M059J (cell line): ENCODE results near the gene TK2. TPM values are rescaled to one million over a fixed set of nuclear protein-coding genes. Genes with fewer than 3 reads are reported as not detected.

Experiments used
- DNase-seq: peaks from one replicate; pipeline ENCODE4 v3.0.0-alpha.2; 2012; ENCODE audit warnings: low read depth
- total RNA-seq: library from RNA; depleted of rRNA; stranded (reverse); fragments of >200 nt; shearing (Covaris generic); gene quantifications from 2 replicates; pipeline ENCODE4 v1.2.3, GENCODE V29; 2014

The TK2 gene
- total RNA-seq, 1 experiment from 2014 or later, result 25.2 TPM

DNA sequence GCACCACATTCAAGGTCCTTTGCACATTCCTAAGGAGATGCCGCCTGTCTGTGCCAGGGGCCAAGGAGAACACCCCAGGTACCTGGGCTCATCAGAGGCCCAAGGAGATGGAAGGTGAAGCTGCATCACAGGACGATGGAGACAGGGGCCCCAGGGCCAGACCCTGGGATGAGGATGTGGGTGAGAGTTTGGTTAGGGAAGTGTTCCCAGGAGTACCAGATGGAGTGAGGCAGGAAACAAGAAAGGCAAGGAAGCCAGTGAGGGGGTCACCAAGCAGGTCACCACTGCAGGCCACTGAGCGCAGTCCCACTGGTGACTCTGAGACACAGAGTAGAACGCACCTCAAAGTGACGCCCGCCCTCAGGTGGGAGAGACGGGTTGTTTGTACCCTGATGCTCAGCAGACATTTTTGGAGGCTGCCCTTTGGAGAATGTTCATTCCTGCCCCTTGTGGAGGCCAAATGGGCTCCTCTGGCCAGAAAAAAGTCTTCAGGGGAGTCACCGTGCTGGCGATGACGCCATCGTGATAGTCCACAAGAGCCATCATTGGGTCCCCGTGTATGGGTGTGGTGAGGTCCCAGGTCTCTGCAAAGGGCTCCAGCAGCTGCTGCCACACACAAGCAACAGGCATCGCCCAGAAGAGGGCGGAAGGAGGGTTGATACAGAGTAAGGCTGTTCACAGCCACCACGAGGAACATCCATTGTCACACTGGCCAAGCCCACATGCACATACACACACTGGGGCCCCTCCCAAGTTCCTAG is 65.3 kb downstream of the TK2 start:
- DNase-seq, result no peak

DNA sequence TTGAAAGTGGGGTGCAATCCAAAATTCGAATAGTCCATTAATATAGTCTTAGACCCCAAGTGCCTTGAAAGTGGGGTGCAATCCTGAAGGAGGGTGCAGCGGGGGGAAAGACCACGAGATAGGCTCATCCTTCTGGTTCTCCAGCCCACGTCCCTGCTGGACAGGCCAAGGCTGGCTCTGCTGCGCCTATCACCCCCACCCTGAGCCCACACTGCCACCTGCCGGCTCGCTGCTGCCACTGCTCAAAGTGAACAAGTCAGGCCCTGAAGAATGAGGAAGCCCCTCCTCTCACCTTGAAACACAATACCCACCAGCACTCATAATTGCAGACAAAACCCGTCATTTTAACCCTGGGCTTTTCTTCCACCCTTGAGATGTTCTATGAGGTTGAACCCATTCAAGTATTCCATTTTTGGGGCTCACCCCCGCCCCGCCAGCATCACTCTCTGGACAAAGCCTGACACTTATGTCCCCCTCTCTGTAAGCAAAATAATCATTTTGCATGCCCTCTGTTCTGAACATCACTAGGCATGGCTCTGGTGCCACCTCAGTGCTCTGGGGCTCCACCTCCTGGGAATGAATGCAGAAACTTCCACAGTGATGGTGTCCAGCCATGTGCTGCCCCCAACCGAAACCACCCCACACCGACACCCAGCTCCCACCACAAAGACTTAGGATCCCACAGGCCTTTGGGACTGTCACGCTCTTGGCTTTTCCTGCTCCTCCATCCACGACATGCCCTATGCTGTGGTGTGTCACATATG is 66.1 kb downstream of the TK2 start:
- peak; percentile 68 for DNase-seq

DNA sequence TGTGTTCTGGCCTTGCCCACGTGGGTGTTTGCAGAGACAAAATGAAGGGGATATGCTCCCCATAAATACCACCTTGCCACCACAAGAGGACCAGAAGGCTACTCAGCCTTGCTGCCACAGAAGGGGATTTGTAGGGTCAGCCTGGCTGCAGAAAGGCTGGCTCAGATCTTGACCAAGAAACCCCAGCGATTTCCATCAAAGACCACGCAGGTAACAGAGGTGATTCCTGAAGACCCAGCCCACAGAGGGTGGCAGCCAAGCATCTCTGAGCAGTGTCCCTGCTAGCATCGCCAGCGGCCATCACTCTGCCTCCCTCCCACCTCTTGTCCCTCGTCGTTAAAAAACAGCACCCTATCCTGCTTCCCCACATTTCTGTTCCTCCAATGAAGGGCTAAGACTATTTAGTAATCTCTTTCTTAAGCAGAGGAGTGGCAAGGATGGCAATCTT is 68.0 kb downstream of the TK2 start:
- DNase-seq, result no peak

DNA sequence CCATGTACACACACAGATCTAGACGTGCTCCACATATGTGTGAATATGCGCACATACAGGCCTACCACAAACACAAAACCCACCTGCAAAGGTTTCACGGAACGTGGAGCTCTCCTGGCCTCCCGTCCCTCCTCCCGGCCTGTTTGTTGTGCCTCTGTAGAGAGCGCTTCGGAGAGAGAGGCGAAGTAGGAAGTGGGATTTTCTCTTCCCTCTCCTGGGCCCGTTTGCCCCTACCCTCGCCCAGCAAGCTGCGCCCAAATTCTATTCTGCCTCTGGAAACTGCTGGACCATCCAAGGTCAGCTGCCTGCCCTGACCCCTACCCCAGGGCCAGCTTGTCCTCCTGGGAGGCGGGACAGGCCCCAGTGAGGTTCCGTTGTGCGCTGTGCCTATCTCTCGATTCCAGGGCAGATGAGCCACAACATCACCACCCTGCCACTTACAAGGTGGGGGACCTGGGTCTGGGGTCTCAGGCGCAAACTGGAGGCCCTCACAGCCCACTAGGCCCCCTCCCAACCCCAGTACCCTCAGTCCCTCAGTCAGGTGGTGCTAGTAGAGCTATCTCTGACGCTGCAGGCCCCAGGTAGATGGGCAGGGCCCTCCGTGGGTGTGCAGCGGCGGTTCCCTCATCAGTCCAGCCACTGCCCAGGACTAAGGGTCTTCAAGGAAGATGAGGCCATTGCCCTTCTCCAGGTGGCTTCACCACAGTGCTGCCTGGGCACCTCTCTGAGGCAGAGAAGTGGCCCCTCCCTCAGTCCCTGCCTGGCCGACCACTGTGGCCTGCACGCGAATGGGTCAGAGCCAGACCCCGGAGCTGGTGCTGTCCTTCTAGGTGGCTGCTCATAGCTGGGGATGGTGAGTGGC is 68.6 kb downstream of the TK2 start:
- no peak for DNase-seq

DNA sequence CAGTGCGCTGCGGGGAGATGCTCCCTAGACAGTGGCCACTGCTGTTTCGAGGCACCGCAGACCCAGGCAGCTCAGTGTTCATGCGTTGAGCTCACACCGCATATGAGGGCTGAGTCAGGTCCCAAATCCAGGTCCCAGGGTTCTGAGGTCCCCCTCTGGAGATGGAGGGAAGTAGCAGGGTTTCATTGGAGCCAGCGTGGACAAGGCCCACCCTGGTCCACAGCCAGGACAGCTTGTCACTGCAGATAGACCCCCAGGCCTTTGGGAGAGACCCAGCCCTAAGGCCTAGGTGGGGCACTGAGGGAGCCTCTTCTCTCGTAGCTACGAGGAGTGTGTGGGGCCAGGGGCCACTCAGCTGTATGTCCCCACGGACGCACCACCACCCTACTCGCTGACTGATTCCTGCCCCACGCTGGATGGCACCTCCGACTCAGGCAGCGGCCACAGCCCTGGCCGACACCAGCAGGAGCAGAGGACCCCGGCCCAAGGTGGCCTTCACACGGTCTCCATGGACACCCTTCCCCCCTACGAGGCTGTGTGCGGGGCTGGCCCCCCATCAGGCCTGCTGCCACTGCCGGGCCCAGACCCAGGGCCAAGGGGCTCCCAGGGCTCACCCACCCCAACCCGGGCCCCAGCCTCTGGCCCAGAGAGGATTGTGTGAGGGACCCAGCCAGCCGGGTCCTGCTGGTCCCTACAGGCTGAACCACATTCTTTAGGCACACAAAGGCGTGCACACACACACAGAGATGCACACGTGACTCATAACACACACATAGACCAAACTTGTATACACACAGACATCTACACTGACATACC is 69.4 kb downstream of the TK2 start:
- DNase-seq, result no peak

DNA sequence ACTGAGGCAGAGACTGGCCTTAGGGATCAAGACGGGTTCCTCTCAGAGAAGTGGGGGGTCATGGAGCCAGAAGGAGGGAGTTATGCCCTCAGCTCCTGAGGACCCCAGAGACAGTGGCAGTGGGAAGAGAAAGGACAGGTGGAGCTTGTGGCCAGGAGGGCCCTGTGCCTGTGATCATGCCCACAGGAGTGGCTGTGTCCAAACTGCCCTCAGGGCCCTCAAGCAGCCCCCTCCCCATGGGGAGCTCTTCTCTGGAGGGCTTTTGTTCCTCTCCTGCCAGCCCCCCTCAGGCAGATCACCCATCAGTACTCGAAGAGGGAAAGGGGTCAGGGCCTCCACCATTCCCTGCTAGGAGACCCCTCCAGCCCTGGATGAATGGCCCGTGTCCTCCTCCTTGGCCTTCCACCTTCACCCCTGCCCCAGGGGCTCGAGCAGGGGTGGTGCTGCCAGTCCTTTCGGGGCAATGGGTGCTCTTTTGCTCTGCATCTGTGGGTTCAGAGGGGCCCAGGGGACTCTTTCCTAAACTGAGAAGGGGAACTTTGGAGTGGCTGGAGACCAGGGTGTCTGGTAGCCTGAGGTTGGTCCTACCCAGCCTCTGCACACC is 70.2 kb downstream of the TK2 start:
- no peak for DNase-seq

DNA sequence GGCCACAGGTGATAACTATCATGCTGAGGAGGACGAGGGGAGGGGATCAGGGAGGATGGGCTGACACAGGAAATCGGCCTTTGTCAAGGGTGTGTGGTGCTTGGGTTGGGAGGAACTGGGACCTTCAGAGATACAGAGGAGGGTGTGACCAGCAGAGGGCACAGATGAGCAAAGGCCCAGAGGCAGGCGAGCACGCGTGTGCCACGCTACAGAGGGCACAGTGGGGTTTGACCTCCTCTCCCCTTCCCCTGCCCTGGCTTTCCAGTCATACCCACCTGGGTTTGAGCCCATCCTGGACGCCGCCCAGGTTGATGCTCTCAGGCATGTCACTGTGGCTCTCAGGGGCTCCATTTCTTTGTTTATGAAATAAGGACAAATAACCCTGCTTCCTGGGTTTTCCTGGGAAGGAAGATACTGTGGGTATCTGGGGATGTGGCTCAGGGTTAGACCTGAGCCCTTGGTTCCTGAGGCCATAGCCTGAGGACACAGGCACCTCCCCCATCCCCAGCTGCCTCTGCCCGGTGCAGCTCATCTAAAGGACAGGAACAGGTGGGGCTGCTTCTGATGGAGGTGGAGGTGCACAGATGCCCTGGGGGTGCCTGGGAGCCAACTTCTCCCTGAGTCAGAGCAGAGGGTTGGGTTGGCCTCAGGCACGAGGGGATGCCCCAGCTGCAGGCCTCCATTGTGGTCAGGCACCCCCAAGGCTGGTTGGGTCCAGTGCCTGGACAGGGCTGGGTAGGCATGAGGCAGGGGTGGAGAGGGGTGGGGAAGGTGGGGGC is 71.0 kb downstream of the TK2 start:
- DNase-seq, result peak; percentile 62

DNA sequence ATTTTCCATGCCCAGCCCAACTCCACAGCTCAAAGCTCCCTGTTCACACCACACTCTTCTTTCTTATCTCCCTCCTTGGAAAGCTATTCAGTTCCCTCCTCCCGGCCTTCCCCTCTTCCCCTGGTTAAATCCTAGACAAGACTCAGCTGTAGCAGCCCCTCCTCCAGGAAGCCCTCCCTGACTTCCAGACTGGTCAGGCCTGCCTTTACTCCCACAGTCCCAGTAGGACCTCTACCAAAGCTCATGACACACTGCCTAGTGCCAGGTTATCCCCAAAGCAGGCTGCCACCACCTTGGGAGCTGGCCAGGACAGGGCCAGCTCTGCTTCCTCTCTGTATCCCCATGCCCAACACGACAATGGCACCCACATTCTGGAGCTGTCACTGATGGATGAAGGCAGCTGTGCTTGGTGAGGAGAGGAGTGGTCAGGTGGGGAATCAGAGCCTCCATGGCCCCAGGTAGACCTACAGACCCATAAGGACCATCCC is 72.8 kb downstream of the TK2 start:
- no peak for DNase-seq

DNA sequence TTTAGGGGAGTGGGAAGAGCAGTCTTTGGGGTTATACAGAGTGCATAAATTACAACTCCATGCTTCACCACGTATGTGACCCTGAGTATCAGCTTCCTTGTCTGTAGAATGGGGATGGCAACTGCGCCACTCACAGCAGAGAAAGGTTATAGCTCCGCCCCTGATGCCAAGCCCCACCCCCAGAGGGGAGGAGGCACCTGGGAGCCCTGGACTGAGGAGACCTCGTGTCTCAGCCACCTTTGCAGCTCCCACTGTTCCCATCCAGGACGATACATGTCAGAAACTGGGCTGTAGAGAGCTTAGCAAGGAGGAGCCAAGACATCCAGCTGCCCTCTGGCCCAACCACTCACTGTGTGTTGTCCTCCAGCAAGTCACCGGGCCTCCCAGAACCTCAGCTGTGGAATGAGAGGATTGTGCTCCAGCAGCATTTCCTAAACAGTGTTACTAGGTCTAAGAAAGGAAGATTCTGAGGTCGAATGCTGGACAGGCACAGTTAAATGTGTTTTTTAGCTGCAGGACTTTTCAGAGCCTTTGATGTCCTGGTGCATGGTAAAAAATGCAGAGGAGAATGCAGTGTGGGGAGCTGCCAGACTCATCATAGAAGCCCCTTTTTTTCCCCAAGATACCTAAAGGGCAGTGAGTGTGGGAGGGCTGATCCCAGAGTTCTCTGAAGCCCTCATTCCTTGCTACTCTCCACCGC is 73.4 kb downstream of the TK2 start:
- DNase-seq, result peak; percentile 12

DNA sequence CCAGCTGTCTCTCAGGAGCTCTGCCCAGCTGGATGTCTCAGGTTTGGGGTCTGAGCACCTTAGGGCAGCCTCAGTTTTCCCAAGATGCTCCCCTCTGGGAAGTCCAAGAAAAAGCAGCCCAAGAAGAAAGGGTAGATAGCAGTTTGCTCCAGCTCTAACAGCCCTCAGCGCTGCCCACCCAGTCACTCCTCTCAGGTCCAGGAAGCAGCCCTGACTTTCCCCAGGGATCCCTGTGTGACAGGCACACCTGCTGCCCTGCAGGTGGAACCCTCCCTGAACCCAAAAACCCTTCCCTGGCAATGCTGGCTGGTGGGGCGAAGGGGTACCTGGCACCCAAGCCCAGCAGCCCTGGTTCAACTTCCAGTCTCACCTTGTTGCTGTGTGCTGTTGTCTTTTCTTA is 74.7 kb downstream of the TK2 start:
- no peak for DNase-seq

DNA sequence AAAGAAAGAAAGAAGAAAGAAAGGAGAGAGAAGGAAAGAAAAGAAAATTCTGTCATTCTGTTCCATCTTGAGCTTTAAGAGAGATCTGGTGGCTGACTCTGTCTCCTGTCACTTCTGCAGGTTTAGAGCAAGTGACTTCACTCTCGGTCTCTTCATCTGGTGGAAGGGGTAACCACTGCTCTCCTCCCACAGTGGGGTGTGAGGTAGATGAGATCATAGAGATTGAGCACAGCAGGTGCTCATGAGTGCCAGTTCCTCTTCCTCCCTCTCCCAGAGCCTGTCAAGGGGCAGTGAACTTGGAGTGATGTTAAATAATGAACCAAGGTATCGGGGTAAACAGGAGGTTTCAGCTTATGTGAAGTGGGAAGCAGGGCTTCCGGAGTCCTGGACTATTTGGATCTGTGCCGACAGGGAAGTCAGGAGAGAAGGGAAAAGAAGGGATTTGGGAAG is 75.1 kb downstream of the TK2 start:
- DNase-seq, result peak; percentile 39

DNA sequence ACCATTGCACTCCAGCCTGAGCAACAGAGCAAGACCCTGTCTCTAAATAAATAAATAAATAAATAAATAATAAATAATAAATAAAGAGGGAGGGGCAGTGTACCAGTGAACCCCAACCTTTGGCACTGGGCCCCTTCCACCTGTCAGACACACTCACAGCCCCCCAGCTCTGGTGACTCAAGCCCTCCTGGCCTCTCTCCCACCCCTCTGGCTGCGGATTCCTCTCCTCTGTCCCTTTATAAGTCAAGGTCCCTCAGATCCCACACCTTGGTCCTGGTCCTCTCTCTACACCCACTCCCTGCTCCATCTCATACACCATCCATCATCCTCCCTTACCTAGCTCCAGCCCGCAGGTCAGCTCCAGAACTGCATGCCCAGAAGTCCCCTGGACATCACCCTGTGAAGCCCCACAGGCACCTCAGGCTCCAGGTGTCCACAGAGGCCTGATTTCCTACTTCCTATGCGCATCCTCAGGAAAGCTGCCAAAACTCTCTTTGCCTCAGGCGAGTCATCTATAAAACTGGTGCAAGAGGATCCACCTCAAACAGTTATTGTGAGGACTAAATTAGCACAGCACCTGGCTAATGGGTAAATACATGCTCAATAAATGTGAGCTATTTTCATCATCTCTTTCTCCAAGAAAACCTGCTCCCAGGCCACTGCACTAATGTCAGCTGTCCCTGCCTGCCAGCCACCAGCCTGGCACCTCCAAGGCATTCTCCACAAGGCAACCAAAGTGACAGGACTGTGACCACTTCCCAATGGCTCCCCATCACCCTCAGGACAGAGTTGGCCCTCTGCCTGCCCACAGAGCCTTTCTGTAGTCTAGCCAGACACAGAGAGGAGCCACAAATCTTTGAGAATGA is 76.0 kb downstream of the TK2 start:
- peak; percentile 56 for DNase-seq

DNA sequence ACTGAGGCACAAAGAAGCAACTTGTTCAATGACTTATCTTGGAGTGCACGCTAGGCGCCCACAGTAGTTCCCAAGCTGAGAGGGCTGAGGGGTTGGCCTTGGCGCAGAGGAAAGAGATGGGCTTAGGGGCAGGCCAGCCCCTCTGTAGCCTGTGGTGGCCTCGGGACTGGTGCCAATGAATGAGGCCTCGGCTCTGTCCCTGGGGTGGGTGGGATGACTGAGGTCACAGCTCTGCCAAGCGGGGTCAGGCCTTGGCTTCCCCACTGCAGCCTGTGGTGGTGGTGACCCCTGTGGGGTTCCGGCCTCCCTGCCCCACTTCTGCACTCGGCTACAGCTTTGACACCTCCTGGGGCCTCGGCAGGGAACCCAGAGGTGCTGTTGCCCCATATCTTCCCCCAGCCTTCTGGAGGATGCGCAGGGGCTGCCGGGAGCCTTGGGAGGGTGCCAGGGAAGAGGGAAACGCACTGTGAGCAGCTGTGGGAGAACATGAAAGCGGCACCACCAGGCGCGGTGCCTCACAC is 76.8 kb downstream of the TK2 start:
- no peak for DNase-seq

DNA sequence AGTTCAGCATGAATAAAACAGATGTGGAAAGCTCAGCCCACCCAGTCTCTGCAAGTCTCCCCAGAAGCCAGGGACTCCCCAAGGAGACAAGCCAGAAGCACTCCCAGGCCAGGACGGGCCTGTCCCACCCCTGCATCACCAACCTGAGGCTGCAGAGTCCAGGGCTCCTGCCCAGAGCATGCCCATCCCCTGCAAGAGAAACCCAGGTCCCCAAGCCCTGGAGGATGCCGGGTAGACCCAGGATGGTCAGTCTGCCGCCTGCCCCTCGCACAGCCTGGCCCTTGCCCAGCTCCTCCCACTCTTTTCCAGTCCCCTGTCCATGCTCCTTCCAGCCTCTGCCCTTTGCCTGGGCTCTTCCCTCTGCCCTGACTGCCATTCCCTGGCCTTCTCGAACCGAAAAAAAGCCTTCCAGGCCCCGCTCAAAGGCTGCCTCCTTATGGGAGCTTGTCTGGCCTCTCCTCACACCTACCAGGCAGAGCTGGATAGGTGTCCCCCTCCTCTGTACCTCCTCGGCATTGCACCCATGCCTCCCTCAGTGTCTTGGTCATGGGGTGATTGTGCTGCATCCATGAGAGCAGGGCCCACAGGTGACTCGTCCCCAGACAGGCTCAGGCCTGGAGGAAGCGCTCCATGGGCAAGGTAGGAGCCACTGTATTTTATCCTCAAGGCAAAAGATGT is 78.1 kb downstream of the TK2 start:
- DNase-seq, result peak; percentile 21

DNA sequence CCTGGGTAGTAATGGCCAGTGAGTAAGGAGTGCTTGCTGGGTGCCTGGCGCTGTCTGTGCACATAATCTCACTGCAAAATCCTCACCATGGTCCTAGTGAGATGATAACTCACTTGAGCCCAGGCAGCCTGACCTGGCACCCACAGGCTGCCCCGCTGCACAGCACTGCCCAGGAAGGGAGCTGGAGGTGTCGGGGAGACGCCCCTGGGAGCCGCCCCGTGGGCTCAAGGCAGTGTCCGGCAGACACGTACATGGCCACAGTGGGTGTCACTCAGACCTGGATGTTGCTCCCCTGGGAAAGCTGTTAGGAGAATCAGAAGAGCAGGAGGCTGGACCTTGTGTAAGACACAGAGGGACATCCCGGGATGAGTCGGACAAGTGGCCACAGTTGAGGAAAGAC is 78.7 kb downstream of the TK2 start:
- DNase-seq, result no peak

DNA sequence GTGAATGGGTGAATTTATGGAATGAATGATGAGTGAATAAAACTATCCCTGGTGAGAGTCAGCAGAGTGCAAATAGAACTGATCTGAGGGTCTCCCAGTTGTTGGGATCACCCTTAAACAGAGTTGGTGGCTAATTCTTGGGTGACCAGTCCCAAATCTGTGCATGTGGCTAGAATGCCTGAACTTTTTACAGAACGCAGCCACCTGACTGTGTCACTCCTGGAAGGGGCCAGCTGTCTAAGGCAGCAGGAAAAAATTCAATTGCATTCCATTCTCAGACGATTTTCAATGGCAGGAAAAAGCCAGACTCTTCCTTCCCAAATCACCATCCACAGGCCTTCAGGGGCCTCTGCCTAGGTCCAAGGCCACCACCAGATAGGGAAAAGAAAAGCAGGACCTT is 79.4 kb downstream of the TK2 start:
- no peak for DNase-seq

DNA sequence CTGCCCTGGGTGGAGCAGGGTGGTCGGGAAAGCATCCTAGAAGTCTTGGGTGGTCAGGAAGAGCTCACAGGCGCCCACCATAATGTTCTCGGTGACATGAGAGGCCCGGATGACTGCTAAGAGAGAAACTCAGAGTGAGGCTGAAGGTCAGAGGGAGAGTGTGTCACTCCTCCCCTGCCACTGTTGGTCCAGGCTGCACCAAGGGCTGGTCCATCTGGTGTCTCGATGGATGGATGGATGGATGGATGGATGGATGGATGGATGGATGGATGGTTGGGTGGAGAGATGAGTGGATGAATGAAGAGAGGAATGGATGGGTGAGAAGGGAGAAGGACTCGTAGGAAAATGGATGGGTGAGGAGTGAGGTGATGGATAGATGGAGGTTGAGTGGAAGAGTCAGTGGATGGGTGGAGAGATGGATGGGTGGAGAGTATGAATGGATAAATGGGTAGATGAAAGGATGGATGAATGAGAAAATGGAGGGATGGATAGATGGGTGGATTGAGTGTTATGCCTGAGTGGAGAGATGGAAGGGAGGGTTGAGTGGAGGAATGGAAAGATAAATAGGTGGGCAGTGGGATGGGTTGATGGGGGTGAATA is 79.9 kb downstream of the TK2 start:
- no peak for DNase-seq
